Thymus (tissue), 11 donors: ENCODE results near the gene PSMG1. TPM values are rescaled to one million over a fixed set of nuclear protein-coding genes. Genes with fewer than 3 reads are reported as not detected.
"Not testable (repeated sequence)": the region's sequence is repeated elsewhere in the genome, so short reads cannot be mapped to it uniquely, and the experiment has no call there.

ENCODE experiments used
- DNase-seq, 9 donors: peaks; one replicate each; pipeline ENCODE4 v3.0.0-alpha.2; 2013; ENCODE audit warnings: low spot score in 9 of 9, low read depth in 6 of 9, missing footprints in 1 of 9
- H3K27ac ChIP-seq, 2 donors: one replicate each; pipeline ENCODE4 v1.5.1; 2013; ENCODE audit warnings: control low read depth in 1 of 2, low read depth in 1 of 2, low read length in 1 of 2, mild to moderate bottlenecking in 1 of 2, moderate library complexity in 1 of 2
- H3K27me3 ChIP-seq, 2 donors: one replicate each; pipeline ENCODE4 v1.5.1; 2013; ENCODE audit warnings: low read length in 1 of 2; ENCODE audit not compliant: control insufficient read depth in 2 of 2, insufficient read depth in 1 of 2
- H3K36me3 ChIP-seq, 2 donors: one replicate each; pipeline ENCODE4 v1.5.1; 2013; ENCODE audit warnings: low read length in 1 of 2, mild to moderate bottlenecking in 1 of 2, moderate library complexity in 1 of 2; ENCODE audit not compliant: control insufficient read depth in 2 of 2, insufficient read depth in 2 of 2
- H3K4me1 ChIP-seq, 2 donors: one replicate each; pipeline ENCODE4 v1.5.1; 2013; ENCODE audit warnings: low read length in 2 of 2; ENCODE audit not compliant: control insufficient read depth in 2 of 2, insufficient read depth in 2 of 2
- H3K4me3 ChIP-seq, 2 donors: one replicate each; pipeline ENCODE4 v1.5.1; 2013; ENCODE audit warnings: low read length in 2 of 2, control low read depth in 1 of 2, mild to moderate bottlenecking in 1 of 2
- H3K9me3 ChIP-seq, 2 donors: one replicate each; pipeline ENCODE4 v1.5.1; 2013; ENCODE audit warnings: low read length in 1 of 2, mild to moderate bottlenecking in 1 of 2; ENCODE audit not compliant: control insufficient read depth in 2 of 2, insufficient read depth in 1 of 2
- WGBS: extraction: QIAGEN DNeasy Blood & Tissue Kit; methylation state at CpG from one replicate; pipeline ENCODE4 v1.1.7; 2013; 5-methylcytosine and 5-hydroxymethylcytosine counted together
- polyA plus RNA-seq: library from polyadenylated mRNA; stranded (reverse); fragments of 200-250 nt; gene quantifications from one replicate; pipeline ENCODE4 v1.2.3, GENCODE V29; 2013
- total RNA-seq: library from RNA; stranded (reverse); fragments of 120-200 nt; gene quantifications from one replicate; pipeline ENCODE4 v1.2.4, GENCODE V29; 2013
- donor health status: healthy.

Gene PSMG1
- total and polyA plus RNA-seq, 2 donors: 41.2 to 57.2 TPM

GRCh38 chr21:39173716-39174680 is 9.3 kb downstream of the PSMG1 start:
- H3K27ac ChIP-seq: no peak overlapping the region
- H3K36me3 ChIP-seq: peaks cover 23 to 33% of the 10 kb centered on the region in 2 donors
- no peaks in the 10 kb centered on the region for H3K27me3 ChIP-seq
- no peaks in the 10 kb centered on the region for H3K9me3 ChIP-seq
- H3K4me1 ChIP-seq: no peaks in the 10 kb centered on the region
- DNase-seq: no peak
- H3K4me3 ChIP-seq: no peak overlapping the region
- 77% methylated on average over 3 of the region's 3 CpGs for WGBS

- H3K27ac ChIP-seq: no peak overlapping the region
- WGBS: 99% methylated on average over 5 of the region's 5 CpGs
- no peaks in the 10 kb centered on the region for H3K27me3 ChIP-seq
- H3K9me3 ChIP-seq: peaks cover 0 to 2% of the 10 kb centered on the region in 2 donors
- H3K4me3 ChIP-seq: no peak overlapping the region
- H3K36me3 ChIP-seq: peaks cover 14 to 23% of the 10 kb centered on the region in 2 donors
- no peak for DNase-seq
- no peaks in the 10 kb centered on the region for H3K4me1 ChIP-seq
Measured at GRCh38 chr21:39169906-39170305, 13.3 kb downstream of the PSMG1 start.

DNA sequence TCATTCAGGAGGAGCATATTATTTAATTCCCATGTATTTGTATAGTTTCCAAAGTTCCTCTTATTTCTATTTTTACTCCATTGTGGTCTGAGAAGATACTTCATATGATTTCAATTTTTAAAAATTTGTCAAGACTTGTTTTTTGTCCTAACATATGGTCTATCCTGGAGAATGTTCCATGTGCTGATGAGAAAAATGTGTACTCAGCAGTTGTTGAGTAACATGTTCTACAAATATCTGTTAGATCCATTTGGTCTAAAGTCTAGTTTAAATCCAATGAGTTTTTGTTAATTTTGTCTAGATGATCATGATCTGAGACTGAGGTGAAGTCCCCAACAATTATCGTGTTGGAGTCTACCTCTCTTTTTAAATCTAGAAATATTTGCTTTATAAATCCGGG is 14.5 kb downstream of the PSMG1 start:
- H3K27ac ChIP-seq: no peak overlapping the region
- H3K9me3 ChIP-seq: peaks cover 2 to 4% of the 10 kb centered on the region in 2 donors
- DNase-seq: no peak
- H3K27me3 ChIP-seq: no peaks in the 10 kb centered on the region
- 99% methylated on average over 2 of the region's 2 CpGs for WGBS
- peaks cover 10 to 19% of the 10 kb centered on the region in 2 donors for H3K36me3 ChIP-seq
- no peaks in the 10 kb centered on the region for H3K4me1 ChIP-seq
- no peak overlapping the region for H3K4me3 ChIP-seq

DNA sequence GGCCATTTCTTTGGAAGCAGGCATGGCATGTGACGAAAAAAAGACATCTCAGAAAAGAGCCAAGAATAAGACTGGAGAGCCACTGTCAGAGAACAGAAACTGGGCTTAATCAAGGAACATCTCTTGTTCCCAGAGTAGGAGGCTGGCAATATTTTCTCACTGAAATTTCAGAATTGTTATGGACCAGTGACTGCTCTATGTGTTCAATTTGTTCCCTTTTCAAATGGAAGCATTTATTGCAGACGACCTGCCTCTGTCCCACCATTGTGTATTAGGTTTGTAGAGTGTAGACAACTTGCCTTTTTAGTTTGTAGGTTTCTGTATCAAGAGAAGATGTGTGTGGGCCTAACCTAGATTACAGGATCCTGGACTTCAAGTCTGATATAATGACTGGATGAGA is 18.7 kb downstream of the PSMG1 start:
- H3K27me3 ChIP-seq: no peaks in the 10 kb centered on the region
- peaks cover 0 to 5% of the 10 kb centered on the region in 2 donors for H3K36me3 ChIP-seq
- peaks cover 2 to 4% of the 10 kb centered on the region in 2 donors for H3K9me3 ChIP-seq
- WGBS: 93% methylated on average over 2 of the region's 2 CpGs
- no peaks in the 10 kb centered on the region for H3K4me1 ChIP-seq
- H3K4me3 ChIP-seq: no peak overlapping the region
- no peak overlapping the region for H3K27ac ChIP-seq
- no peak for DNase-seq

GRCh38 chr21:39161064-39161463 is 22.2 kb downstream of the PSMG1 start:
- H3K36me3 ChIP-seq: no peaks in the 10 kb centered on the region
- no peaks in the 10 kb centered on the region for H3K4me1 ChIP-seq
- DNase-seq: no peak
- peaks cover 2 to 4% of the 10 kb centered on the region in 2 donors for H3K9me3 ChIP-seq
- H3K27ac ChIP-seq: no peak overlapping the region
- WGBS: 75% methylated on average over 3 of the region's 3 CpGs
- H3K4me3 ChIP-seq: no peak overlapping the region
- no peaks in the 10 kb centered on the region for H3K27me3 ChIP-seq

DNA sequence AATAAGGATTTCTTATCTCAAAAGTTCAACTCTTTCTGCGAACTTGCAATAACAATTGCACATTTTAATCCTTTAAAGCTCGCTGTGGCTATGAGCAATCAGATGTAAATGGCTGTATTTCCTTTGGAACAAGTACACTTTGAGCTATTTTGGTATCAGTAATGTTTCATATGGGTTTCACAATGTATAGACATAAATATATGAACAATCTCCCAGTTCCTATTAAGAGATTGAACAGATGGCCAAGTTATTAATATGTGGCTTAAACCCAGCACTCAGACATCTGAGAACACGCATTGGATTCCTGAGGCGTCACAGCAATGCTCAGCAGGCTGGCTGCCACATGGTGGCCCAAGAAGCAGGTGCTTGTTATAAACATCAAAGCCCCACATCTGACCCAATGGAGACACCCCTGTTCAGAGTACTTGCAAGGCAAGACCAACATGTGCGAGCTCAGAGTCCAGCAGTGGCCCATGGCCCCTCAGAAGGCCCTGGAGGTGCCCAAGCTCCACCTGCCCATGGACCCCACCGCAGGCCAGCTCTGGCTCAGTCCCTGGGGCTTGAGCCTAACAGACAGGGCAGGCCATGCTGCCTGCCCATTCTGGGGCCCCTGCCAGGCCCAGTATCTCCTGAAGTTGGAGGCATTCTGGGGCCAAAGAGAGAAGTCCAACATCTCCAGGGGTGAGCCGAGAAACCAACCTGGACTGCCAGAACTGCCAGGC is 23.7 kb downstream of the PSMG1 start:
- no peak for DNase-seq
- no peak overlapping the region for H3K27ac ChIP-seq
- no peaks in the 10 kb centered on the region for H3K9me3 ChIP-seq
- no peaks in the 10 kb centered on the region for H3K4me1 ChIP-seq
- H3K36me3 ChIP-seq: no peaks in the 10 kb centered on the region
- no peaks in the 10 kb centered on the region for H3K27me3 ChIP-seq
- WGBS: 99% methylated on average over 7 of the region's 7 CpGs
- no peak overlapping the region for H3K4me3 ChIP-seq

GRCh38 chr21:39157241-39157640 is 26.0 kb downstream of the PSMG1 start:
- H3K36me3 ChIP-seq, H3K27ac ChIP-seq, H3K4me1 ChIP-seq, H3K27me3 ChIP-seq, H3K9me3 ChIP-seq, H3K4me3 ChIP-seq, DNase-seq: not testable (repeated sequence)
- 96% methylated on average over 34 of the region's 34 CpGs for WGBS

- WGBS: 93% methylated on average over 7 of the region's 7 CpGs
- no peaks in the 10 kb centered on the region for H3K9me3 ChIP-seq
- H3K27ac ChIP-seq: no peak overlapping the region
- DNase-seq: no peak
- H3K27me3 ChIP-seq: no peaks in the 10 kb centered on the region
- H3K4me1 ChIP-seq: no peaks in the 10 kb centered on the region
- H3K4me3 ChIP-seq: no peak overlapping the region
- H3K36me3 ChIP-seq: no peaks in the 10 kb centered on the region
Measured at GRCh38 chr21:39156024-39156423, 27.2 kb downstream of the PSMG1 start.

DNA sequence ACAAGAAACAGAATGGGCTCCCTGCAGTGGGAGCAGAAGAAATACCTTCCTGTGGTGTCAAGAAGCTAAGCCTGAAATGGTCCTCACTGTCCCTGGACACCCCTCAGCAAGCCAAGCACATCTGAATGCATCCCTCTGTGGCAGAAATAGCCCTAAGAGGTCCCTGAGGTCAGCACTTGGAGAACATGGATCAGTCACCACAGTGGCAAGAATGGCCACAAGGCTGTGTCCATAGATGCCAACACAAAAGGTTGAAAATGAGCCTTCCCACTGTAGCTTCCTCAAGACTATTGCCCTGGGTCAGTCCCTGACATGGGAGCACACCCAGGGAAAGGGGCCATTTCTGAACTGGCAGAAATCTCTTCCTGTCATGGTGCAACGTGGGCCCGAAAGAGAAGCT is 27.7 kb downstream of the PSMG1 start:
- DNase-seq: no peak
- no peaks in the 10 kb centered on the region for H3K27me3 ChIP-seq
- no peak overlapping the region for H3K4me3 ChIP-seq
- H3K36me3 ChIP-seq: no peaks in the 10 kb centered on the region
- WGBS: 95% methylated on average over 2 of the region's 2 CpGs
- H3K4me1 ChIP-seq: no peaks in the 10 kb centered on the region
- H3K9me3 ChIP-seq: no peaks in the 10 kb centered on the region
- no peak overlapping the region for H3K27ac ChIP-seq
